SW 1271 (cell line): Measurements from ENCODE around the gene RPL7L1.
A peak's percentile ranks its signal among the peaks of the same experiment; 100 is the strongest.
"Not testable (repeated sequence)": the region's sequence is repeated elsewhere in the genome, so short reads cannot be mapped to it uniquely, and the experiment has no call there.

Experiments
- DNase-seq, 2 experiments: peaks; one replicate each; lab custom pipeline; 2025; lab: John Stamatoyannopoulos, UW

Gene RPL7L1

GRCh38 chr6:42879372-42880239 is at the start of gene RPL7L1:
RPL7L1 (plus strand) TSS chr6:42879616; CDS start chr6:42879911, 295 bp downstream.
- DNase-seq: peak; percentile 67 to 93

GRCh38 chr6:42831237-42831636 is 48.2 kb upstream of the RPL7L1 start:
- DNase-seq: no peak

GRCh38 chr6:42834056-42834455 is 45.4 kb upstream of the RPL7L1 start:
- DNase-seq: no peak

- no peak for DNase-seq
These were observed 37.4 kb upstream of the RPL7L1 start for GRCh38 chr6:42841844-42842584.

- no peak for DNase-seq
These were observed 34.1 kb upstream of the RPL7L1 start for GRCh38 chr6:42845327-42845694.

GRCh38 chr6:42846505-42846904 is 32.9 kb upstream of the RPL7L1 start:
- no peak for DNase-seq

- no peak for DNase-seq
These were observed 30.7 kb upstream of the RPL7L1 start for GRCh38 chr6:42848700-42849099.

GRCh38 chr6:42851599-42851998 is 27.8 kb upstream of the RPL7L1 start:
- no peak for DNase-seq

GRCh38 chr6:42860036-42860435 is 19.4 kb upstream of the RPL7L1 start:
- no peak for DNase-seq

- DNase-seq: no peak
These were observed 18.9 kb upstream of the RPL7L1 start for GRCh38 chr6:42860481-42860880.

GRCh38 chr6:42864602-42865001 is 14.8 kb upstream of the RPL7L1 start:
- DNase-seq: no peak

- no peak for DNase-seq
These were observed 9.1 kb upstream of the RPL7L1 start for GRCh38 chr6:42870145-42870936.

GRCh38 chr6:42871711-42872110 is 7.7 kb upstream of the RPL7L1 start:
- no peak for DNase-seq

GRCh38 chr6:42873313-42873712 is 6.1 kb upstream of the RPL7L1 start:
- DNase-seq: no peak

GRCh38 chr6:42877695-42878094 is 1.7 kb upstream of the RPL7L1 start:
- no peak for DNase-seq

- not testable (repeated sequence) for DNase-seq
These were observed 913 bp downstream of the RPL7L1 start for GRCh38 chr6:42880240-42880817.

- not testable (repeated sequence) for DNase-seq
These were observed 1.5 kb downstream of the RPL7L1 start for GRCh38 chr6:42880871-42881270.

GRCh38 chr6:42885702-42886101 is 6.3 kb downstream of the RPL7L1 start:
- no peak for DNase-seq

GRCh38 chr6:42888201-42888600 is 8.8 kb downstream of the RPL7L1 start:
- not testable (repeated sequence) for DNase-seq

GRCh38 chr6:42889815-42890214 is 10.4 kb downstream of the RPL7L1 start:
- DNase-seq: no peak

- DNase-seq: peak; percentile 91 to 92
These were observed 11.1 kb downstream of the RPL7L1 start for GRCh38 chr6:42890311-42891198.
